H1 (cell line): ENCODE results near the gene RBFOX1.

Experiments
- BACH1 ChIP-seq: IDR thresholded peaks from 2 replicates; pipeline ENCODE4 v1.6.1; 2012; ENCODE audit warnings: low read length, improper control_type of control experiment
- BCL11A ChIP-seq, 2 experiments: IDR thresholded peaks; one replicate each; pipeline ENCODE4 v1.6.1; 2011; ENCODE audit warnings: low read depth in 2 of 2, low read length in 2 of 2, mild to moderate bottlenecking in 2 of 2
- EZH2 ChIP-seq: fragments of 200-600 bp; sonication (generic); IDR thresholded peaks from 2 replicates; pipeline ENCODE4 v1.7.1; 2012; ENCODE audit warnings: low read depth, mild to moderate bottlenecking, moderate library complexity, low read length, inconsistent platforms; ENCODE audit not compliant: severe bottlenecking
- JUN ChIP-seq: IDR thresholded peaks from 2 replicates; pipeline ENCODE4 v1.6.1; 2011; ENCODE audit warnings: low read depth, mild to moderate bottlenecking, improper control_type of control experiment, low read length
- JUND ChIP-seq: IDR thresholded peaks from 2 replicates; pipeline ENCODE4 v1.6.1; 2011; ENCODE audit warnings: mild to moderate bottlenecking, improper control_type of control experiment, low read length
- KDM1A ChIP-seq: fragments of 200-600, 300-600 bp; sonication (generic); IDR thresholded peaks from 2 replicates; pipeline ENCODE4 v1.7.1; 2016; ENCODE audit warnings: mild to moderate bottlenecking, low read length, borderline replicate concordance
- MAX ChIP-seq: IDR thresholded peaks from 2 replicates; pipeline ENCODE4 v1.6.1; 2012; ENCODE audit warnings: inconsistent platforms
- POLR2A ChIP-seq, 2 experiments: IDR thresholded peaks; 1 replicate in 1 of 2; 2 replicates in 1 of 2; pipeline ENCODE4 v1.6.1; 2011; ENCODE audit warnings: low read depth in 2 of 2, low read length in 2 of 2, mild to moderate bottlenecking in 2 of 2; ENCODE audit errors: control extremely low read depth in 1 of 2
- POLR2AphosphoS5 ChIP-seq: IDR thresholded peaks from 2 replicates; pipeline ENCODE4 v1.6.1; 2011; ENCODE audit warnings: low read depth, low read length
- RAD21 ChIP-seq, 2 experiments: IDR thresholded peaks in 1 of 2; conservative IDR thresholded peaks in 1 of 2; 2 replicates each; pipeline ENCODE4 v1.6.1; 2011; ENCODE audit warnings: low read depth in 2 of 2, low read length in 2 of 2, improper control_type of control experiment in 1 of 2, inconsistent platforms in 1 of 2, mild to moderate bottlenecking in 1 of 2, moderate library complexity in 1 of 2
- YY1 ChIP-seq: IDR thresholded peaks from 2 replicates; pipeline ENCODE4 v1.6.1; 2011; ENCODE audit warnings: low read depth, mild to moderate bottlenecking, low read length
- TF ChIP-seq, protein P1 (sequence below), 3 experiments: IDR thresholded peaks; 1 replicate in 2 of 3; 2 replicates in 1 of 3; pipeline versions ENCODE4 v1.5.1 to v1.6.1; 2011; ENCODE audit warnings: low read length in 3 of 3, mild to moderate bottlenecking in 3 of 3, inconsistent platforms in 2 of 3, low read depth in 1 of 3, moderate library complexity in 1 of 3; ENCODE audit not compliant: insufficient read depth in 1 of 3; ENCODE audit errors: control extremely low read depth in 1 of 3

DNA sequence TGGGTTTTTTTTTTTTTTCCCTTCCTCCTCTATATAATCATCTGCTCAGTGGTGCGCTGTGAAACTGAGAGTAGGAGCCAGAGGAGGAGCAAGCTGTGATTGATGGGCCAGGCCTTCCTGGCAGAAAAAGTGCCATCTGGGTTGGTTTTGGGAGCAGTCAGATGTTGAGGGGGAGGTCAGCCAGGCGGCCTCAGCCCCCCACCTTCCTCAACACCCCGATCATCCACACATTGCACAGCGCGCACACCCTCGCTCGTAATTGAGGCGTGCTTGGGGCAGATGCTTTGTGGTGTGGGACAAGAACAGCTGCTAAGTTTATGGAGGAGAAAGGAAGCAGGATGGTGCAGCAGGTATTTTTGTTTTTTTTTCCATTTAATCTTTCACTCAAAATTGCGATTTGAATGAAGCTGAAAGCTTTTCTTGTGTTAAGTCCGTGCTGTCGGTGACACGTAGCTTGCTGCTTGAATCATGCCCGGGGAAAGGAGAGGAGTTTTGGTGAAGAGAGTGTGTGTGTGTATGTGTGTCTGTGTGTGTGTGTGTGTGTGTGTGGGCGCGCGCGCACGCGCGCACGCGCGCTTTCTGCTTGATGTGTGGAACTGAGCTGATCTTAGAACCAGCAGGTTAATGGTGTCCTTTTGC, 177.4 kb downstream of the RBFOX1 start:
- TF ChIP-seq EZH2 (no peak), POLR2AphosphoS5 (no peak), MAX (no peak), BCL11A (IDR thresholded peaks at IDR 0.05; ENCODE audit: low read depth in 2 of 2, low read length in 2 of 2) (no peak), BACH1 (no peak), JUN (no peak), POLR2A (IDR thresholded peaks at IDR 0.05; ENCODE audit: control extremely low read depth in 1 of 2, low read depth in 2 of 2, low read length in 2 of 2) (no peak), YY1 (no peak), JUND (no peak), RAD21 (IDR thresholded peaks at IDR 0.05 in 1 of 2, conservative IDR thresholded peaks at IDR 0.05 in 1 of 2; ENCODE audit: low read depth in 2 of 2, low read length in 2 of 2) (no peak), KDM1A (no peak)
- TF ChIP-seq, protein P1, sequence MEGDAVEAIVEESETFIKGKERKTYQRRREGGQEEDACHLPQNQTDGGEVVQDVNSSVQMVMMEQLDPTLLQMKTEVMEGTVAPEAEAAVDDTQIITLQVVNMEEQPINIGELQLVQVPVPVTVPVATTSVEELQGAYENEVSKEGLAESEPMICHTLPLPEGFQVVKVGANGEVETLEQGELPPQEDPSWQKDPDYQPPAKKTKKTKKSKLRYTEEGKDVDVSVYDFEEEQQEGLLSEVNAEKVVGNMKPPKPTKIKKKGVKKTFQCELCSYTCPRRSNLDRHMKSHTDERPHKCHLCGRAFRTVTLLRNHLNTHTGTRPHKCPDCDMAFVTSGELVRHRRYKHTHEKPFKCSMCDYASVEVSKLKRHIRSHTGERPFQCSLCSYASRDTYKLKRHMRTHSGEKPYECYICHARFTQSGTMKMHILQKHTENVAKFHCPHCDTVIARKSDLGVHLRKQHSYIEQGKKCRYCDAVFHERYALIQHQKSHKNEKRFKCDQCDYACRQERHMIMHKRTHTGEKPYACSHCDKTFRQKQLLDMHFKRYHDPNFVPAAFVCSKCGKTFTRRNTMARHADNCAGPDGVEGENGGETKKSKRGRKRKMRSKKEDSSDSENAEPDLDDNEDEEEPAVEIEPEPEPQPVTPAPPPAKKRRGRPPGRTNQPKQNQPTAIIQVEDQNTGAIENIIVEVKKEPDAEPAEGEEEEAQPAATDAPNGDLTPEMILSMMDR (IDR thresholded peaks at IDR 0.05; ENCODE audit: control extremely low read depth in 1 of 3, insufficient read depth in 1 of 3, low read depth in 1 of 3, low read length in 3 of 3), result no peak
